ENCODE results near the gene HMG20A.

Gene HMG20A

GRCh38 chr15:77510066-77511057, 89.7 kb downstream of the HMG20A start:
- DNase-seq: peak in 1 of 10 donors; percentile 77
- intact Hi-C loops (cut with DNase I): no loop called here

- no peak for DNase-seq
- intact Hi-C loops (cut with DNase I): no loop called here
Measured at GRCh38 chr15:77511869-77512268, 91.2 kb downstream of the HMG20A start.

GRCh38 chr15:77513226-77513625, 92.5 kb downstream of the HMG20A start:
- DNase-seq: peak in 1 of 10 donors; percentile 24
- intact Hi-C loops (cut with DNase I): no loop called here

- peak in 1 of 10 donors; percentile 43 for DNase-seq
Measured at GRCh38 chr15:77514641-77515402, 94.1 kb downstream of the HMG20A start.

GRCh38 chr15:77515613-77516012, 94.9 kb downstream of the HMG20A start:
- intact Hi-C loops (cut with DNase I): no loop called here
- DNase-seq: peak in 1 of 10 donors; percentile 21

More at GRCh38 chr15:77514641-77515402, 94.1 kb downstream of the HMG20A start:
- intact Hi-C loops (cut with DNase I): no loop called here

- intact Hi-C loops (cut with DNase I): no loop called here
- DNase-seq: peak in 1 of 10 donors; percentile 1
Measured at GRCh38 chr15:77516076-77516475, 95.4 kb downstream of the HMG20A start.

GRCh38 chr15:77516786-77517185, 96.1 kb downstream of the HMG20A start:
- intact Hi-C loops (cut with DNase I): no loop called here
- peak in 2 of 10 donors; percentile 5 to 80 for DNase-seq

GRCh38 chr15:77517579-77517978, 96.9 kb downstream of the HMG20A start:
- intact Hi-C loops (cut with DNase I): no loop called here
- peak in 1 of 10 donors; percentile 44 for DNase-seq

GRCh38 chr15:77518458-77518857, 97.8 kb downstream of the HMG20A start:
- intact Hi-C loops (cut with DNase I): no loop called here
- DNase-seq: peak in 2 of 10 donors; percentile 10 to 15

- intact Hi-C loops (cut with DNase I): no loop called here
- DNase-seq: peak in 1 of 10 donors; percentile 8
Measured at GRCh38 chr15:77519540-77519939, 98.9 kb downstream of the HMG20A start.

- no peak for DNase-seq
- intact Hi-C loops (cut with DNase I): no loop called here
Measured at GRCh38 chr15:77521206-77521605, 100.5 kb downstream of the HMG20A start.

GRCh38 chr15:77525400-77525811, 104.7 kb downstream of the HMG20A start:
- peak in 2 of 10 donors; percentile 7 to 15 for DNase-seq
- intact Hi-C loops (cut with DNase I): no loop called here

GRCh38 chr15:77525907-77526594, 105.4 kb downstream of the HMG20A start:
- intact Hi-C loops (cut with DNase I): no loop called here
- DNase-seq: peak in 2 of 10 donors; percentile 11 to 51

- intact Hi-C loops (cut with DNase I): no loop called here
- DNase-seq: peak in 3 of 10 donors; percentile 2 to 59 (median 6)
Measured at GRCh38 chr15:77526595-77527163, 106.0 kb downstream of the HMG20A start.

- peak in 2 of 10 donors; percentile 41 to 70 for DNase-seq
- intact Hi-C loops (cut with DNase I): no loop called here
Measured at GRCh38 chr15:77527164-77527778, 106.6 kb downstream of the HMG20A start.

GRCh38 chr15:77527831-77528231, 107.1 kb downstream of the HMG20A start:
- intact Hi-C loops (cut with DNase I): no loop called here

GRCh38 chr15:77528290-77528967, 107.7 kb downstream of the HMG20A start:
- peak in 3 of 10 donors; percentile 21 to 72 (median 63) for DNase-seq
- intact Hi-C loops (cut with DNase I): no loop called here

More at GRCh38 chr15:77527831-77528231, 107.1 kb downstream of the HMG20A start:
- peak in 2 of 10 donors; percentile 45 to 60 for DNase-seq

GRCh38 chr15:77528968-77529319, 108.3 kb downstream of the HMG20A start:
- DNase-seq: peak in 2 of 10 donors; percentile 52 to 72
- intact Hi-C loops (cut with DNase I): no loop called here

All from posterior cingulate gyrus (tissue), 11 donors.